ENCODE results near the gene LZTFL1. TPM values are rescaled to one million over a fixed set of nuclear protein-coding genes. Genes with fewer than 3 reads are reported as not detected.

LZTFL1 gene
- total RNA-seq, 1 experiment from 2014 or later, result 10.6 TPM

DNA sequence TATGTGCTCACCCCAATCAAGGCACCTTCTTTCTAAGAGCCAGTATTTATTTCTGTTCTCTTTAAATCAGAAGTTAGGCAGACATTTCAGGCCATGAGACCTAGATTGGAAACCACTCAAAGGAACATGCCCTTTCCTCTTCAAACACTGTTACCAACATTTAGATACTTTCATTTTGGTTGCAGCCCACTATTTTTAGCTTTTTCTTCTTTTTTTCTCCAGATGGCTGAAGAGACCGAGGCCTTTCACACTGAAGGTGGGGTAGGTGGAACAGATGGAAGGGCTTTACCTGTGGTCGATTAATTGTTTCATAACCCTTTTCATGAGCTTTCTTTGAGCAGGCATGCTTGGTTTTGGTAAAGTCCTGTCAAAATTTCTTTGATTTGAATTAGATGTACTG lies 10.9 kb upstream of the LZTFL1 start:
- Histone ChIP-seq H3K36me3 (ENCODE audit: insufficient read depth, low read length, poor library complexity, severe bottlenecking) (no peaks in the 10 kb centered on the region), H3K4me3 (ENCODE audit: low read depth, low read length, poor library complexity, severe bottlenecking) (no peak overlapping the region), H3K4me1 (ENCODE audit: insufficient read depth, low read length, poor library complexity, severe bottlenecking) (no peaks in the 10 kb centered on the region), H3K27me3 (replicated peaks; ENCODE audit: insufficient read depth, low read depth, low read length, poor library complexity) (peaks cover 18% of the 10 kb centered on the region), H3K27ac (ENCODE audit: low read depth, low read length, poor library complexity, severe bottlenecking) (no peak overlapping the region), H3K9me3 (ENCODE audit: low read depth, low read length, poor library complexity, severe bottlenecking) (no peaks in the 10 kb centered on the region)
- no TSS peak for BruUV-seq (replicated peaks)
- POLR2A ChIA-PET (ENCODE audit: low non-redundant PET), result no interaction called here
- no peak for DNase-seq (ENCODE audit: low spot score)
- intact Hi-C loops (cut with micrococcal nuclease; ENCODE audit: unreplicated experiment), result no loop called here
- no peak for TF ChIP-seq EZH2 (IDR thresholded peaks at IDR 0.05; ENCODE audit: borderline replicate concordance, low read depth, low read length, poor library complexity, severe bottlenecking)
- TF ChIP-seq, protein P1, sequence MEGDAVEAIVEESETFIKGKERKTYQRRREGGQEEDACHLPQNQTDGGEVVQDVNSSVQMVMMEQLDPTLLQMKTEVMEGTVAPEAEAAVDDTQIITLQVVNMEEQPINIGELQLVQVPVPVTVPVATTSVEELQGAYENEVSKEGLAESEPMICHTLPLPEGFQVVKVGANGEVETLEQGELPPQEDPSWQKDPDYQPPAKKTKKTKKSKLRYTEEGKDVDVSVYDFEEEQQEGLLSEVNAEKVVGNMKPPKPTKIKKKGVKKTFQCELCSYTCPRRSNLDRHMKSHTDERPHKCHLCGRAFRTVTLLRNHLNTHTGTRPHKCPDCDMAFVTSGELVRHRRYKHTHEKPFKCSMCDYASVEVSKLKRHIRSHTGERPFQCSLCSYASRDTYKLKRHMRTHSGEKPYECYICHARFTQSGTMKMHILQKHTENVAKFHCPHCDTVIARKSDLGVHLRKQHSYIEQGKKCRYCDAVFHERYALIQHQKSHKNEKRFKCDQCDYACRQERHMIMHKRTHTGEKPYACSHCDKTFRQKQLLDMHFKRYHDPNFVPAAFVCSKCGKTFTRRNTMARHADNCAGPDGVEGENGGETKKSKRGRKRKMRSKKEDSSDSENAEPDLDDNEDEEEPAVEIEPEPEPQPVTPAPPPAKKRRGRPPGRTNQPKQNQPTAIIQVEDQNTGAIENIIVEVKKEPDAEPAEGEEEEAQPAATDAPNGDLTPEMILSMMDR (conservative IDR thresholded peaks at IDR 0.05; ENCODE audit: low read depth, low read length), result no peak
- CTCF ChIA-PET, result no interaction called here

DNA sequence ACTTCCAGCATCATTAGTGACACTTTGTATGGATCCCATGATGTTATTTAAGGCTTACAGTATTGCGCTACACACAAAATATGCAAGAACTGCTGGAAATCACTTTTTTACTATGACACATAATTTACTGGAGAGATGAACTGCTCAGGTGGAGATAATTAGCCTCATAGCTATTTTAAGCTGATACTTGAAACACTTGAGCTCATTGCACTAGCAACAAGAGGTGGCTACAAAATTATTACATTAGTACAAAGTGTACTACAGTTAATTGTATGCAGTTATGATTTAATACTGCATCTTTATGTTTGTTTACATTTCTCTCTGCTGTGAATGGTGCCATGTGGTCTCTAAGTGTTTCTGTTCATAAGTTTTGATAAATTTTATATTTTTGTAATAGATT lies 6.5 kb upstream of the LZTFL1 start:
- H3K27me3 ChIP-seq (replicated peaks; ENCODE audit: insufficient read depth, low read depth, low read length, poor library complexity), result peaks cover 23% of the 10 kb centered on the region
- no peak for DNase-seq (ENCODE audit: low spot score)
- H3K27ac ChIP-seq (ENCODE audit: low read depth, low read length, poor library complexity, severe bottlenecking), result no peak overlapping the region
- H3K4me1 ChIP-seq (ENCODE audit: insufficient read depth, low read length, poor library complexity, severe bottlenecking), result no peaks in the 10 kb centered on the region
- intact Hi-C loops (cut with micrococcal nuclease; ENCODE audit: unreplicated experiment), result no loop called here
- no peak overlapping the region for H3K4me3 ChIP-seq (ENCODE audit: low read depth, low read length, poor library complexity, severe bottlenecking)
- TF ChIP-seq, protein P1 (conservative IDR thresholded peaks at IDR 0.05; ENCODE audit: low read depth, low read length), result no peak
- POLR2A ChIA-PET (ENCODE audit: low non-redundant PET), result no interaction called here
- BruUV-seq (replicated peaks), result no TSS peak
- no peaks in the 10 kb centered on the region for H3K9me3 ChIP-seq (ENCODE audit: low read depth, low read length, poor library complexity, severe bottlenecking)
- CTCF ChIA-PET, result no interaction called here
- no peaks in the 10 kb centered on the region for H3K36me3 ChIP-seq (ENCODE audit: insufficient read depth, low read length, poor library complexity, severe bottlenecking)

DNA sequence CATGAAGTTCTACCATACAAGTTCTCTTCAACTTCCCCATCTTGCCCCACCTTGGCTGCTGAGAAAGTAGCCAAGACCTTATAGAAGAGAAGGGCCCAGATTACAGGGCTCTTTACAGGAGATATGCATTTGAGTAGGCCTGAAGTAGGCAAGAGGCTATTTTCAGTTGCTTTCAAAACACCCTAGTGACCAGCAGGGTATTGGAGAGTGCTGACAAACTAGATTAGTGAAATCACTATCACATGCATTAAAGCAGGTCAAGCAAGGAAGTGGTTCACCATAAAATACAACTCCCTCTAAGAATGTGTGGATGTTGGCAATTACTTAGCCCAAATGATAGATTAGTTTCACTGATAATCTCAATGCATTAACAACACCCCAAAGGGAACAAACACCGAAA lies 2.7 kb upstream of the LZTFL1 start:
- Histone ChIP-seq H3K27ac (ENCODE audit: low read depth, low read length, poor library complexity, severe bottlenecking) (no peak overlapping the region), H3K27me3 (replicated peaks; ENCODE audit: insufficient read depth, low read depth, low read length, poor library complexity) (peaks cover 21% of the 10 kb centered on the region), H3K36me3 (ENCODE audit: insufficient read depth, low read length, poor library complexity, severe bottlenecking) (no peaks in the 10 kb centered on the region), H3K4me1 (ENCODE audit: insufficient read depth, low read length, poor library complexity, severe bottlenecking) (no peaks in the 10 kb centered on the region), H3K4me3 (ENCODE audit: low read depth, low read length, poor library complexity, severe bottlenecking) (no peak overlapping the region), H3K9me3 (ENCODE audit: low read depth, low read length, poor library complexity, severe bottlenecking) (no peaks in the 10 kb centered on the region)
- no peak for DNase-seq (ENCODE audit: low spot score)
- CTCF ChIA-PET, result no interaction called here
- intact Hi-C loops (cut with micrococcal nuclease; ENCODE audit: unreplicated experiment), result loop anchor here (5.0 kb wide), 1 partner anchor 807 kb away; no protein-coding TSS in a partner anchor
- no TSS peak for BruUV-seq (replicated peaks)
- POLR2A ChIA-PET (ENCODE audit: low non-redundant PET), result no interaction called here
- TF ChIP-seq, protein P1 (conservative IDR thresholded peaks at IDR 0.05; ENCODE audit: low read depth, low read length), result no peak
- no peak for TF ChIP-seq EZH2 (IDR thresholded peaks at IDR 0.05; ENCODE audit: borderline replicate concordance, low read depth, low read length, poor library complexity, severe bottlenecking)
